SK-N-DZ (cell line): ENCODE data around the gene CCDC47. TPM values are rescaled to one million over a fixed set of nuclear protein-coding genes. Genes with fewer than 3 reads are reported as not detected.
A peak's percentile ranks its signal among the peaks of the same experiment; 100 is the strongest.
"Not testable (repeated sequence)": the region's sequence is repeated elsewhere in the genome, so short reads cannot be mapped to it uniquely, and the experiment has no call there.

Experiments
- DNase-seq: peaks from one replicate; pipeline ENCODE4 v3.0.0-alpha.2; 2015; ENCODE audit warnings: low spot score
- polyA plus RNA-seq, 2 experiments: library from polyadenylated mRNA; depleted of rRNA; stranded (reverse); fragments of >200 nt; gene quantifications; 2 replicates each; pipeline ENCODE4 v1.2.3, GENCODE V29; 2014

The CCDC47 gene, protein sequence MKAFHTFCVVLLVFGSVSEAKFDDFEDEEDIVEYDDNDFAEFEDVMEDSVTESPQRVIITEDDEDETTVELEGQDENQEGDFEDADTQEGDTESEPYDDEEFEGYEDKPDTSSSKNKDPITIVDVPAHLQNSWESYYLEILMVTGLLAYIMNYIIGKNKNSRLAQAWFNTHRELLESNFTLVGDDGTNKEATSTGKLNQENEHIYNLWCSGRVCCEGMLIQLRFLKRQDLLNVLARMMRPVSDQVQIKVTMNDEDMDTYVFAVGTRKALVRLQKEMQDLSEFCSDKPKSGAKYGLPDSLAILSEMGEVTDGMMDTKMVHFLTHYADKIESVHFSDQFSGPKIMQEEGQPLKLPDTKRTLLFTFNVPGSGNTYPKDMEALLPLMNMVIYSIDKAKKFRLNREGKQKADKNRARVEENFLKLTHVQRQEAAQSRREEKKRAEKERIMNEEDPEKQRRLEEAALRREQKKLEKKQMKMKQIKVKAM
- polyA plus RNA-seq (2014; cell fraction: cytosol; rRNA removed), result 58.6 and 59.2 TPM in 2 replicates
- polyA plus RNA-seq (2014; cell fraction: nucleus; rRNA removed), result 27.5 and 30.3 TPM in 2 replicates

DNA sequence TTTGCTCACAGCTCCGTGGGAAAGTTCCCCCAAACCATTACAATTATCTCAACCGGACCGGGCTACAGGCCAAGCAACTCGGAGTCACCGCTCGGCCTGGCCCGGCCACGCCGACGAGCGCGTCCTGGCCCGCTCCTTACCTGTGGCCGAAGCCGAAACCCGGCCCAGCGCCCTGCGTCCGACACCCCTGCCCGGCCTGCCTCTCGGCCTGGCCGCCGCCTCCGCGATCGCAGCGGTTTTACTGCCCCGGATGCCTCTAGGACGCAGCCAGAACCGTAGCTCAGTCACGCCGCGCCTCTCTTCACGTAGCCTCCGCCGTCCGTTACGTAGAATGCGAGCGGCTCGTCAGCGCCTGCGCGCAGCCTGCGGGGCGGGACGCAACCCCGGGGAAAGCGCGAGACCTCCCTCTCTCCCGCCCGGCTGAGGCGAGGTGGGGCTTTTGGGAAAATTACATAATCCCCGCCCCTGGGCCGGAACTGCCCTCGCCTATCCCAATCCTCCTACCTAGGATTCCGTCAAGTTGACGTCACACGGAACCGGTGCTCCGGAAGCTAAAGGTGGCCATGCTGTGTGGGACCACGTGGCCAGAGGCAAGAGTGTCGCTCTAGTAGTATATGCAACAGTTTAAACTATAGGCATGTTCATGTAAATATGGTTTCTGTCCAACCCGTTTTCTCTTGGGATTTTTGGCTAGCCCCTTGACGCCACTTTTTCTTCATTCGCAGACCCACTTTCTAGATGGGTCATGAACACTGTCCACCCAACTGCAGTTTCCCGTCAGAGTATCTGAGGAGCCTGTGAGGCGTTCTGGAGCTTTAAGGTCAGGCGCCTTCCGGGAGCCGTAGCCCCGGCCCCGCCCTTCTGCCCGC is at the start of gene CCDC47:
Gene CCDC47 (minus strand): TSS at position 326 of the 869 bp plus-strand sequence. CDS start 7,422 bp downstream, outside the sequence.
- peak; percentile 100 for DNase-seq

DNA sequence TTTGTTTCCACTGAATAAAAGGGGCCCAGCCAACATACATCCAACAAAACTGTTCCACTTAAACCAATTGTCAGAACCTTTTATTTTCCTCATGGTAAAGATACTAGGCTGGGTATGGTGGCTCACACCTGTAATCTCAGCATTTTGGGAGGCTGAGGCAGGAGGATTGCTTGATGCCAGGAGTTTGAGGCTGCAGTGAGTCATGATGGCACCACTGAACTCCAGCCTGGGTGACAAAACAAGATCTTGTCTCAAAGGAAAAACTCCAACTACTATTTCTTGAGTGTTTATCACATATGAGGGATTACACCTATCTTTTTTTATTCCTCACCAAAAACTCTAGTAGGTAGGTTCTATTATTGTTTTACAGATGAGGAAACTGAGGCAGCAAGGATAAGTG is 49.1 kb upstream of the CCDC47 start:
- DNase-seq, result no peak

DNA sequence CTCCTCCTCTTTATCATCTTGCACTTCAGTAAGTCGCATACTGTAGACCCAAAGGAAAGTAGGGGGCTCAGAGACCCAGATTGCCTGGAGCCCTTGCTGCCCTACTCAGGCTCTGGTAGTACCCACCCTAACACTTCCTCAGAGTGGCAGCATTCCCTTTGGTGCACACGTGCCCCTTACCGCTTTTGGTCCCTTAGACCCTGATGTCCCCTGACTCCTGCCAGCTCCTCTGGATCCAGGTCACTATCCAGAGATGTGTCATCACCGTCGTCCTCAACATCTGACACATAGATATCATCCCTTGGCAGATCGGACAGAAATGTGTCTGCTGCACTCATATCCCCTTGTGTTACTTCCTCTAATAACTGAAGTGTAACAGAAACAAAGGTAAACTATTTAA is 48.4 kb upstream of the CCDC47 start:
- no peak for DNase-seq

GRCh38 chr17:63820963-63821561 is 47.7 kb upstream of the CCDC47 start:
- no peak for DNase-seq

- no peak for DNase-seq
Measured at GRCh38 chr17:63819585-63820537, 46.5 kb upstream of the CCDC47 start.

GRCh38 chr17:63819131-63819530 is 45.7 kb upstream of the CCDC47 start:
- no peak for DNase-seq

GRCh38 chr17:63817736-63818385 is 44.5 kb upstream of the CCDC47 start:
- DNase-seq, result no peak

- DNase-seq, result no peak
Measured at GRCh38 chr17:63816669-63817068, 43.3 kb upstream of the CCDC47 start.

DNA sequence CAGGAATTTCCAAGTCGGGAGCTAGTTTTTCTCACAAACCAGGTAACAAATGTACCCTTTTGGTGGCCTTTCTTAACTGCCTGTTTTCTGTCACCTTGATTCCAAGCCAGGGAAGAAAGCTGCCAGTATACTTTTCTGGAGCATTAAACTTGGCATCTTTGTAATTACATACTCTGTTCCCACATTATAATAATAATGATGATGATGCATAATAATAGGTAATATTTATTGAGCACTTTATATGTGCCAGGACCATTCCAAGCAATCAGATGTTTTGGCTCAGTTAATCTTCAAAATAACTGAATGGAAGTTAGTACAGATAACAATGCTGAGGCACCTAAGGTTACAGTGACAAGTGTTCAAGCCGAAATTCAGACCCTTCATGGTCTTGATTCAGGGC is 42.7 kb upstream of the CCDC47 start:
- no peak for DNase-seq

DNA sequence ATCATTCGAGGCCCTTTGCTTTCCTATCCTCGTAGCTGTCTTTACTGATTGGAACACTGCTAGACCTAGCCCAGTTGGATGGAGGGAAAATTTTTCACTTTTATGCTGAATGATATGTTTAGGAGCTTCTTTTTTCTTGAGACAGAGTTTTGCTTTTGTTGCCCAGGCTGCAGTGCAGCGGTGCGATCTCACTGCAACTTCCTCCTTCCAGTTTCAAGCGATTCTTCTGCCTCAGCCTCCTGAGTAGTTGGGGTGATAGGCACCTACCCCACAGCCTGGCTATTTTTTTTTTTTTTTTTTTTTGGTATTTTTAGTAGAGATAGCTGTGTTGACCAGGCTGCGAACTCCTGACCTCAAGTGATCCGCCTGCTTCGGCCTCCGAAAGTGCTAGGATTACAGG is 36.6 kb upstream of the CCDC47 start:
- DNase-seq, result no peak

GRCh38 chr17:63805591-63805990 is 32.2 kb upstream of the CCDC47 start:
- DNase-seq, result no peak

DNA sequence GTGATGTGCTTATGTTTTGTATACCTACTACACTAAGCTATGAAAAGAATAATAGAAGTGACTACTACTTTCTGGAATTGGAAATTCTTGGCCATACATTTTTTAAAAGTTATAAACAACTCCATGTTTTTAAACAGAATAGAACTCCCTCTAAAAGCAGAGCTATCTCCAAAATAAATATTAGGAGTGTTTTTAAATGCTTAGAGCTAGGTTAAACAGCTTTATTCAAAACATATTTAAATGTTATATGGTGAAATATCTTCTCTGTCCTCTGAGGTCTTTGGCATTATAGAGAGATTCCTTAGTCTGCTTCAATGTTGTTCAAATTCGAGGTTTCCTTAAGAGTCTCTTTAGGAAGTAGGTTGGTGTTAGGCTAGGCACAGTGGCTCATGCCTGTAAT is 30.9 kb upstream of the CCDC47 start:
- no peak for DNase-seq

DNA sequence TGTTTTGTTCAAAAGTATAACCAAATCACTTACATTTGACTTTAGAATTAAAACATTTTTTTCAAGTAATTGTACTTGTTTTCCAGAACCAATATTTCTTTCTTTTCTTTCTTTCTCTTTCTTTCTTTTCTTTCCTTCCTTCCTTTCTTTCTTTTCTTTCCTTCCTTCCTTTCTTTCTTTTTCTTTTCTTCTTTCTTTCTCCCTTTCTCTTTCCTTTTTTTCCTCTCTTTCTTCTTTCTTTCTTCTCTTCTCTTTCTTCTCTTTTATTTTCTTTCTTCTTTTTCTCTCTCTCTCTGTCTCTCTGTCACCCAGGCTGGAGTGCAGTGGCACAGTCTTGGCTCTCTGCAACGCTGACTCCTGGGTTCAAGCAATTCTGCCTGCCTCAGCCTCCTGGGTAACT is 27.4 kb upstream of the CCDC47 start:
- DNase-seq, result no peak

GRCh38 chr17:63798572-63799106 is 25.2 kb upstream of the CCDC47 start:
- no peak for DNase-seq

- not testable (repeated sequence) for DNase-seq
Measured at GRCh38 chr17:63796375-63796774, 23.0 kb upstream of the CCDC47 start.

GRCh38 chr17:63792055-63792729 is 18.8 kb upstream of the CCDC47 start:
- DNase-seq, result no peak

GRCh38 chr17:63790057-63790456 is 16.7 kb upstream of the CCDC47 start:
- DNase-seq, result no peak

- no peak for DNase-seq
Measured at GRCh38 chr17:63786971-63787711, 13.7 kb upstream of the CCDC47 start.

DNA sequence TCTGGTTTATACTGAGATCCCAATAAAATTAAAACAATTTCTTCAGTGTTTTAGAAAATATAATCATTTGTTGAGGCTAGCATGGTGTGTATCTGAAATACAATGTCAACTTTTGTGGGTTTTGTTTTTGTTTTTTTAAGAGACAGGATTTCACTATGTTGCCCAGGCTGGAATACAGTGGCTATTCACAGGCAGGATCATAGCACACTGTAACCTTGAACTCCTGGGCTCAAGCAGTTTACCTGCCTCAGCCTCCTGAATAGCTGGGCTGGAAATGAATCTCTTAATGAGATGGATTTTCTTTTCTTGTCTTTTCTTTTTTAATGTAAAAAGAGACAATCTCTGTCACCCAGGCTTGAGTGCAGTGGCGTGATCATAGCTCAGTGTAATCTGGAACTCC is 12.7 kb upstream of the CCDC47 start:
- DNase-seq, result no peak
